IPS-18c (cell line): ENCODE results near the gene ACSM2A.
"Not testable (repeated sequence)": the region's sequence is repeated elsewhere in the genome, so short reads cannot be mapped to it uniquely, and the experiment has no call there.

Experiments used
- H3K4me3 ChIP-seq: 2 replicates; pipeline ENCODE4 v1.7.0; 2013; ENCODE audit warnings: low read depth, mild to moderate bottlenecking, low read length, moderate library complexity; ENCODE audit not compliant: insufficient read depth
- H3K9me3 ChIP-seq: one replicate; pipeline ENCODE4 v1.6.1; 2013; ENCODE audit warnings: mild to moderate bottlenecking, low read length, moderate library complexity; ENCODE audit not compliant: control insufficient read depth, insufficient read depth

The ACSM2A gene, protein sequence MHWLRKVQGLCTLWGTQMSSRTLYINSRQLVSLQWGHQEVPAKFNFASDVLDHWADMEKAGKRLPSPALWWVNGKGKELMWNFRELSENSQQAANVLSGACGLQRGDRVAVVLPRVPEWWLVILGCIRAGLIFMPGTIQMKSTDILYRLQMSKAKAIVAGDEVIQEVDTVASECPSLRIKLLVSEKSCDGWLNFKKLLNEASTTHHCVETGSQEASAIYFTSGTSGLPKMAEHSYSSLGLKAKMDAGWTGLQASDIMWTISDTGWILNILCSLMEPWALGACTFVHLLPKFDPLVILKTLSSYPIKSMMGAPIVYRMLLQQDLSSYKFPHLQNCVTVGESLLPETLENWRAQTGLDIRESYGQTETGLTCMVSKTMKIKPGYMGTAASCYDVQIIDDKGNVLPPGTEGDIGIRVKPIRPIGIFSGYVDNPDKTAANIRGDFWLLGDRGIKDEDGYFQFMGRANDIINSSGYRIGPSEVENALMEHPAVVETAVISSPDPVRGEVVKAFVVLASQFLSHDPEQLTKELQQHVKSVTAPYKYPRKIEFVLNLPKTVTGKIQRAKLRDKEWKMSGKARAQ

DNA sequence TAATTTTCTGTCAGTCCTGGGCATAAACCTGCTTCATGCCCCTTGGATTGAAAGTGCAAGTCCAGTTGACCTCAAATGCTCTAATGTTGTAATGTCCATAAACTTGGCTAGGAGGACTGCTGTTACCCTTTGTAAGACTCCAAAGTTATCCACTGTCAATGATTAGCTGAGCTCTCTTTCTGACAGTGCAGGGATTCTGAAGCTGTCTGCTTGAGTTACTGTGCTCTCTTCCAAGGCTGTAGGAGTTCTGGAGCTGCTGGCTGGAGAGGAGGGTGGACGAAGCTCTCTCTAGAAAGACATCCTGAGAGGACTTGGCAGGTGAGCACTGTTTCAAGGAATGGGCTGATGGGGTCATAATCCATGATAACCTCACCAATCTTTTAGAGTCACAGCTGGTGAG is at the start of gene ACSM2A:
TSS of gene ACSM2A (plus strand) at position 158 of the 400 bp plus-strand sequence. CDS start 8,594 bp downstream, outside the sequence.
- H3K9me3 ChIP-seq: not testable (repeated sequence)

DNA sequence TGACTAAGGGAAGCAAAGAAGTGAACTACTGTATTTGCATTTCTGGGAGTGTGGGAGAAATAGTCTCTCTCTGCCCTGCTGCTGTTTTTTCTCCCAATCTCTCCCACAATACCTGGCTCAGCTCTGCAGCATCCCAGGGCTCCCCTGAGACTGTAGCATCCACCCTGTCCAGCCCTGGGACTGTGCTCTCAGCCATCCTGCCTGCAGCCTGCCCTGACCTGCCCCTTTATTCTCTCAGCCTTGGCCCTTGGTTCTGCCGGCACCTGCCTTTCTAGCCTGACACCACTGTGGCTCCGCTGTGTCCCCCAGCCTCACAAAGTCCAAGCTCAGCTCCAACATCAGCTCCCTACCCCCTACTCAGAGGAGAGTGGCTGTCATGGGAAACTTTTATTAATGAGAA is 48.7 kb upstream of the ACSM2A start:
- Histone ChIP-seq H3K4me3 (no peak overlapping the region), H3K9me3 (no peaks in the 10 kb centered on the region)

More for the DNA sequence above, at the start of gene ACSM2A:
- H3K4me3 ChIP-seq: not testable (repeated sequence)

DNA sequence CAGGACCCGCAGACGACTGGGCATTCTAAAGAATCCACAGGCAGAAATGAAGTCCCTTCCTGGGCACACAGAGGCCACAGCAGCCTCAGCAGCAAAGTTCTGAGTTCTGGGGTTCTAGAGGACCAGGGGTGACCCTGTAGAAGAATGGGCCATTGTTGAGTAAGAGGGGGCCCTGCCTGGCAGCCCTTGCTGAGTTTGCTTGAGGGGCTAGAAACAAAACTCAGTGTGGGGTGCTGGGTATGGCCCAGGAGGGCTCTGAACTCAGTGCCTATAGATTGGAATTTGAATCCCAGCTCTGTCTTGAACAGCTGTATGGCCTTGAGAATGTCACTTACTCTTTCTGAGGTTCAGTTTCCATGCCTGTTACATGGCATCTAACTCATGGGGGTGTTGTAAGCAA is 46.7 kb upstream of the ACSM2A start, which contains the start of gene PDILT:
TSS of gene PDILT (minus strand) at position 101 of the 400 bp plus-strand sequence. CDS start 5,437 bp downstream, outside the sequence.
- no peaks in the 10 kb centered on the region for H3K9me3 ChIP-seq
- no peak within 1 kb of the TSS for H3K4me3 ChIP-seq

DNA sequence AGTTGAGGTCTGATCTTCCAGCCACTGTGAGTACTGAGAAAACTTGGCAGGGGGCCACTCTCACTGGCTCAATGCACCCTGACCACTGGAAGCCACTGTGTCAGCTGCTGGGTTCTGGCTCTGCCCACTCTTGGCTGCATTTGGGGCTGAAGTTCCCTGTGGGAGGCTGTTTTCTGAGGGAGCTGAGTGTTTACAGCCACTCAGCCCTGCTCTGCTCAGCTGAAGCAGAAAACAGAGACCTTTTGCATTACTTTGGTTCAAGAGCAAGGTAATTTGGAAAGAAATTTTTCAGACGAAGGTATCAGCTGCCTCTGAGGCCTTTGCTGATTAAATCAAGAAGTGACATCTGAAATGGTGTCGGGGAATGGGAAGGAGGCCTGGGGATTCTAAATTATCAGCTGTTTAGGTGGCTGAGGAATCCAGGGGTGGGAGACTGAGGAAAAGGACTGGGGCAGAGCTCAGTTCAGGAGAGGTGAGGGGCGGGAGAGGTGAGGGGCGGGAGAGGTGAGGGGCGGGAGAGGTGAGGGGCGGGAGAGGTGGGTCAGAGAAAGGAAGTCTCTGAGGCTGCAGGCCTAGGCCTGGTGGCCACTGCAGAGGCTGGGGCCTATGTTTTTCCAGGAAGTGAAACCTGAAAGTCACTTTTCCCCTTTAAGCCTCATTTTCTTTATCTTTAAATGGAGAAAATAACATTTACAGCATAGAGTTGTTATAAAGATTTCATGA is 41.8 kb upstream of the ACSM2A start, which contains the start of gene ACSM5:
TSS of gene ACSM5 (plus strand) at position 137 of the 723 bp plus-strand sequence. CDS start 1,951 bp downstream, outside the sequence.
- Histone ChIP-seq H3K4me3 (no peak within 1 kb of the TSS), H3K9me3 (no peaks in the 10 kb centered on the region)

DNA sequence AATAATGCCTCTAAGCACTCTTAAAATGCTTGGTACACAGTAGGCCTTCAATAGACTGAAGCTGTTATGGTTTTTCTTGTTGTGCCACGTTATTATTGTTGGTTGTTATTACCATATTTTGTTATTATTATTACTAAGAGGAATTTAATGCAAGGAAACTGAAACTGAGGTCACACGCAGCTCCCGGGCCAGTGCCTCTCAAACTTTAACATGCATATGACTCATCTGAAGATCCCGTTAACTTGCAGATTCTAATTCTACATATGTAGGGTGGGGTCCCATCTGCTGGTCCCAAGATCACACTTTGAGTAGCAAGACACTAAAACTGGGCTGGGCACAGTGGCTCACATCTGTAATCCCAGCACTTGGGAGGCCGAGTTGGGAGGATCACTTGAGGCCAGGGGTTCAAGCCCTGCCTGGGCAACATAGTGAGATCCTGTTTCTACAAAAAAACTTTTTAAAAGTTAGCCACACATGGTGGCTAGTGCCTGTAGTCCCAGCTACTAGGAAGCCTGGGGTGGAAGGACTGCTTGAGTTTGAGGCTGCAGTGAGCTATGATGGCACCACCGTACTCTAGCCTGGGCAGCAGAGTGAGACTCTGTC is 41.1 kb upstream of the ACSM2A start:
- H3K4me3 ChIP-seq: no peak overlapping the region
- H3K9me3 ChIP-seq: no peaks in the 10 kb centered on the region

DNA sequence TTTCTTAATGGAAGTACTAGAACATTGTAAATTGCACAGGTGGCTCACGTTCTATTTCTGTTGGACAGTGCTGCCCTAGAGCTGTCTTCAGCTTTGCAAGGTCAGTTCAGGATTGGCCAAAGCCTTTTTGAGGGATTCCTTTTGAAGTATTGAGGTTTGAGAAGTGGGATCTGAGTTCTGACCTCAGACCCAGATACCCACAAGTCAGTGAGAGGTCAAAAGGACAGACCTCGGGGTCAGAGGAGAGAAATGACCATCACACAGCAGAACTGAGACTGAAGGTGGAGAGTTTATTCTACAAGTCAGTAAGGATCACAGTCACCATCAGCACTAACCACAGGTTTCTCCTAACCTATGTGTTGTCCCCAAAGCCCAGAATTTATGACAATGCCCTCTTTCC is 40.3 kb upstream of the ACSM2A start:
- Histone ChIP-seq H3K9me3 (no peaks in the 10 kb centered on the region), H3K4me3 (no peak overlapping the region)

DNA sequence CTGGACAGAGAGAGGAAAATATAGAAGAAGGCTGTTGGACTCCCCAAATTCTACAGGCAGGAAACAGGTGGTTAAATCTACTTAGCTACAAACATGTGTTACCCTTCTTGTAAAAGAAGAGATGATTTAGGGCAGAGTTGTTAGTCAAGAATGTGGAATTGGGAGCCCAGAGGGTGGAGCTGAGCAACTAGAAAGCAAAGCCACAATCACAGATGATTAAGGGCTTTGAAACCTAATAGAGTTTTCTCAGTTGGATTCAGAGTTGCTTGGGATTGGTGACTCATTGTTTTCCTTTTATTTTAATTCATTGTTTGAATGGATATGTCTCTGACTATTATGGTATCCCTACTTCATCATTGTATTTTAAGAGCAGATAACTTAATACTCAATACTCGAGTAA is 35.8 kb upstream of the ACSM2A start:
- no peaks in the 10 kb centered on the region for H3K9me3 ChIP-seq
- no peak overlapping the region for H3K4me3 ChIP-seq

DNA sequence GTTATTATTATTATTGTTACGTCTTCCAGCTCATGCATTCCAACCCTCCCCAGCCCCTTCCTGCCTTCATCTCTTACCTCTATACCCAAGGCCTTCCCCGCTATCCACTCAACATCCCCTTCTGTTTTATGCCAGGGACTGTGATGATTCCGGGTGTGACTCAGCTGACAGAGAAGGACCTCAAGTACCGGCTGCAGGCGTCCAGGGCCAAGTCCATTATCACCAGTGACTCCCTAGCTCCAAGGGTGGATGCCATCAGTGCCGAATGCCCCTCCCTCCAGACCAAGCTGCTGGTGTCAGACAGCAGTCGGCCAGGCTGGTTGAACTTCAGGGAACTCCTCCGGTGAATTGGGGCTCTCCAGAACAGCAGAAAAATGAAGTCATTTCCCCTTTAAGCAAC is 32.2 kb upstream of the ACSM2A start:
- not testable (repeated sequence) for H3K9me3 ChIP-seq, H3K4me3 ChIP-seq

DNA sequence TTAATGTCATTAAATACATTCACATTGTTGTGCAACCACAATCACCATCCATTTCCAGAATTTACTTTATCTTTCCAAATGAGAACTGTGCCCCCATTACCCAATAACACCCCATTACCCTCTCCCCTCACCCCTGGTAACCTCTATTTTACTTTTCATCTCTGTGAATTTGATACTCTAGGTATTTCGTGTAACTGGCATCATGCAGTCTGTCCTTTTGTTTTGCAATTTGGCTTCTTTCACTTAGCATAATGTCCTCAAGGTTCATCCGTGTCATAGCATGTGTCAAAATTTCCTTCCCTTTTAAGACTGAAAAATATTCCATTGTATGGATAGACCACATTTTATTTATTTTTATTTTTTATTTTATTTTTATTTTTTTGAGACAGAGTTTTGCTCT is 29.6 kb upstream of the ACSM2A start:
- not testable (repeated sequence) for H3K4me3 ChIP-seq, H3K9me3 ChIP-seq

DNA sequence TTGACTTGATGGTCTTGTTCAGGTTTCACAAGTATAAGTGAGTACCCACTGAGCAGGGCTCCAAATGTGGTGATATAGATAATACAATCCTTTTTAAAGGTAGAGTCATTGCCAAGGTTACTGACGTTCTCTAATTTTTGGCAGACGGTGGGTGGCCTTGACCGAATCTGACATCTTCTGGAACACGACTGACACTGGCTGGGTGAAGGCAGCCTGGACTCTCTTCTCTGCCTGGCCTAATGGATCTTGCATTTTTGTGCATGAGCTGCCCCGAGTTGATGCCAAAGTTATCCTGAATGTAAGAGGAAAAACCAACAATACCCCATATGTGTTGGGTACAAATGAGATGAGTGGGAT is 27.6 kb upstream of the ACSM2A start:
- H3K4me3 ChIP-seq: not testable (repeated sequence)

DNA sequence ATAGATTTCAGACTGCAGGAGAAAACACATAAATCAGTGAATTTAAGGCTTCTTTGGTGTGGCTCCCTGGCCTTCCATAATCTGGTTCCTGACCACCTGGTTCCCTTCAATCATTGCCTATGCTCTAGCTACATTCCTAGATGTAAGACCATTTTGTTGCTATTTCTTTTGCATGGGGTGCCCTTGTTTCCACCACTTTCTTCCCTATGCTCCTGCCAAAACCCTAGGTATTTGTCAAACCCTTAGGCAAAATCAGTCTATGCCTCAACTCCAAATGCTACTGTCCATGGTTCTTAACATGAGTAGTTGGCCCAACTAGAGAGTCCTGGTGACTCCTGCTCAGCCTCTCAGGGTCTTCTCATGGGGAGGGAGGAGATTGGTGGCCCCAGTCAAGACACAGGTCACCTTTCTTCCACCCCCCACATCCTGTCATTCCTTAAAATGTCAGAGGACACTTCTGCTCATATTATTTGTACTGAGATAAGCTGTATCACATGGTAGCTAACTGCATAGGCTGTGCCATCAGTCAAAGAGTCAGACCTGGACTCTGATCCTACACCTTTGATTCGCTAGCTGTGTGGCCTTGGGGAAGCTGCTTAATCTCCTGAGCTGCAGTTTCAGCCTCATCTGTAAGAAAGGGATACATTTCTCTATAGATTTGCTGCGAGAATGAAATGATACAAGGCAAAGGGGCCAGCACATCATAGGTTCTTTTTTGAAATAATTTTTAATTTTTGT is 27.0 kb upstream of the ACSM2A start:
- Histone ChIP-seq H3K4me3 (no peak overlapping the region), H3K9me3 (no peaks in the 10 kb centered on the region)

More for the DNA sequence above, 27.6 kb upstream of the ACSM2A start:
- not testable (repeated sequence) for H3K9me3 ChIP-seq

DNA sequence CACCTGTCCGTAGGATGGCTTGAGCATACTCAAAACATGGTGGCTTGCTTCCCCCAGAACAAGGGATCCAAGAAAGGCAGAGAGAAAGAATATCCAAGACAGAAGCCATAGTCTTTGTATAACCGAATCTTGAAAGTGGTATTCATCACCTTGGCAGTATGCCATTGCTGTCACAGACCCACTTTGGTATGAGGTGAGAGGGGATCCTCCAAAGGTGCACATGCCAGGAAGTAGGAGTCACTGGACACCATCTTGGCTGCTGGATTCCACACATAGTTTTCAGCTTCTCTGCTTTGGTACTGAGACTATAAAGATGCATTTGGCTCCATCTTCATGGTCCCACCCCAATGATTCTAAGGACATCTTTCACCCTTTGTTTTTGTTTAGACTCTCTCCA is 23.9 kb upstream of the ACSM2A start:
- H3K4me3 ChIP-seq, H3K9me3 ChIP-seq: not testable (repeated sequence)

DNA sequence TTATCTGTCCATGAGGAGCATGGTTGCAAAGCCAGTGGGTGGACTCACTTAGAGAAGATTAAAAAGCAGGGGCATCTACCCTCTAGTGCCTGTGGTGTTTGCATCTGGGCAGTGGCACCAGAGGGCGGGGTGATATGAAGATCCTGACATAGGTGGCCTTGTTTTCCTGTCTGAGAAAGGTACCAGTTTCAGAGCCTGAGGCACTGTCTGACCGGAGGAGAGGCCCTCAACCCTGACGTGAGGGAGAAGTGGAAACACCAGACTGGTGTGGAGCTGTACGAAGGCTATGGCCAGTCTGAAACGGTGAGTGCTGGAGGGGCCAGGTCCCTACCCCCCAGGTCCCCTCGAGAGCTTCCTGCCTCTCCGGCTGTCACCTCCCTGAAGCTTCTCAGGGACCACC is 21.8 kb upstream of the ACSM2A start:
- not testable (repeated sequence) for H3K4me3 ChIP-seq, H3K9me3 ChIP-seq

DNA sequence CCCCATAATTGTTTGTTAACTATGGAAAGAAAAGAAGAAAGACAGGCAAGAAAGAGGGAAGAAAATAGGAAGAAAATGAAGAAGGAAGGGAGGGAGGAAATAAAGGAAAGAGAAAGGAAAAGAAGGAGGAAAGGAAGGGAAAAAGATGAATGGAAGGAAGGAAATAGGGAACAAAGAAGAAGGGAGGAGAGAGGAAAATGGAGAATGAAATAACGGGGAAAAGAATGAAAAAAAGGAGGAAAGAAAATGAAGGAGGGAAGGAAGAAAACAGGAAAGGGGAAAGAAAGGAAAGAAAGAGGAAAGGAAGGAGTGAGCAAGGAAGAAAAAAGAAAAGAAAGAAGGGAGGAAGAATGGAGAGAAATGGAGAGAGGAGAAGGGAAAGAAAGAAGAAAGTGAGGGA is 20.8 kb upstream of the ACSM2A start:
- not testable (repeated sequence) for H3K9me3 ChIP-seq, H3K4me3 ChIP-seq

DNA sequence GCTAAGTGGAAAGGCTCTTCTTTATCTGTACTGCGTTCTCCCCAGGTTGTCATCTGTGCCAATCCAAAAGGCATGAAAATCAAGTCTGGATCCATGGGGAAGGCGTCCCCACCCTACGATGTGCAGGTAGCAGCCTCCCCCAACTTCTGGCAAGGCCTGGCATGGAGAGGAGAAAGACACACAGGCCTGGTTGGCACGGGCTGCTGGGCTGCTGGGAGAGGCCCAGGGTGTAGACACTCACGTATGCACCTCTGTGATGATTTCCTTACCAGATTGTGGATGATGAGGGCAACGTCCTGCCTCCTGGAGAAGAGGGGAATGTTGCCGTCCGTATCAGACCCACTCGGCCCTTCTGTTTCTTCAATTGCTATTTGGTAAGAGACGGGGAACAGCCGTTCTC is 20.4 kb upstream of the ACSM2A start:
- H3K4me3 ChIP-seq: no peak overlapping the region
- no peaks in the 10 kb centered on the region for H3K9me3 ChIP-seq

DNA sequence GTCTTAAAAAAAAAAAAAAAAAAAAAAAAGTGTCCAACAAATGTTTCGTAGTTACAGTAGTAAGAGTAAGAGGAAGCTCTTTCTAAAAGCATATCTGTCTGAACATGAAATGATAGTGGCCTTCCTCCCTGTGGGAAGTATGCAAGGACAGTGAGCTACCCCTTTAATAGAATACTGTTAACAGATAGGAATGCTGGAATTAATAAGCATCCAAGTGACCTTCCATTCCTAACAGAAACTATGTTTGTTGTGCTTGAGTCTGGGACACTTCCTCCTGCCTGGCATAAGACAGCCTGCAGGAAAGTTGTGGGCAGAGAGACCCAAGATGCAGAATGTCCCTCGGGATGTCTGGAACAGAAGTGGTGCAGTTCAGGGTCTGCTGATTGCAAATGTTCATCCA is 12.4 kb upstream of the ACSM2A start:
- not testable (repeated sequence) for H3K9me3 ChIP-seq

DNA sequence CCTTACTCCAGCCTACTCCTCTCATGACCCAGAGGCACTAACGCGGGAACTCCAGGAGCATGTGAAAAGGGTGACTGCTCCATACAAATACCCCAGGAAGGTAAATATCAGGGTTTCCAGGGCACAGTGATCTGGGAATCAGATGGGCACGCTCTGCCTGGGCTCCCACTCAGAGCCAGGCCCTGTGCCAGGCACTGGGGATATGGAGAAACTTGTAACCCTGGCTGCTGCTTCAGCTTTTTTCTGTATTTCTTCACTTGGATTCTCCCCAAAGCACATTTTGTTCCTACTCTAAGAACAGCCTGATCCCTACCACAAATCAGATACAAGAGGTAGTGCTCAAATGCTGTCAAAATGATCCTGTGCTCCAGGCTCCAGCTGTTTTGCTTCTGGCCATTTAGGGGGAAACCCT is 11.5 kb upstream of the ACSM2A start:
- H3K9me3 ChIP-seq, H3K4me3 ChIP-seq: not testable (repeated sequence)

More for the DNA sequence above, 12.4 kb upstream of the ACSM2A start:
- not testable (repeated sequence) for H3K4me3 ChIP-seq
